Gastrocnemius medialis (tissue), 4 donors: ENCODE measurements around the gene FAM240B.

ENCODE experiments used
- CTCF ChIP-seq, 5 experiments: fragments of 450-650 bp in 3 of 5; fragments of 200-600 bp in 2 of 5; sonication (generic) in 2 of 5; IDR thresholded peaks in 4 of 5; conservative IDR thresholded peaks in 1 of 5; 1 replicate in 4 of 5; 2 replicates in 1 of 5; pipeline ENCODE4 v1.5.1; 2016 to 2019; ENCODE audit warnings: antibody characterized with exemption in 5 of 5, mild to moderate bottlenecking in 3 of 5, moderate library complexity in 3 of 5
- POLR2A ChIP-seq, 2 donors: fragments of 450-650 bp; IDR thresholded peaks; one replicate each; pipeline ENCODE4 v1.6.1; 2017; ENCODE audit warnings: antibody characterized with exemption in 2 of 2, mild to moderate bottlenecking in 2 of 2, moderate library complexity in 2 of 2

- TF ChIP-seq CTCF (IDR thresholded peaks at IDR 0.05 in 4 of 5, conservative IDR thresholded peaks at IDR 0.05 in 1 of 5) (no peak), POLR2A (IDR thresholded peaks at IDR 0.05) (no peak)
These were observed 57.0 kb downstream of the FAM240B start for GRCh38 chr9:38662763-38663593.
